ENCODE data around the gene PIK3CG.

The PIK3CG gene

GRCh38 chr7:106871793-106872571 is 6.9 kb downstream of the PIK3CG start:
- H3K9me2 ChIP-seq (replicated peaks; ENCODE audit: insufficient read depth, low read length): no peaks in the 10 kb centered on the region
- no peak overlapping the region for H2AFZ ChIP-seq (ENCODE audit: low read depth, low read length, severe bottlenecking)
- TF ChIP-seq EZH2phosphoT487 (conservative IDR thresholded peaks at IDR 0.05; ENCODE audit: low read length) (no peak), CTCF (IDR thresholded peaks at IDR 0.05; ENCODE audit: insufficient read depth, low read length, poor library complexity, severe bottlenecking) (no peak)
- H3K9me3 ChIP-seq (ENCODE audit: insufficient read depth, low read length): no peaks in the 10 kb centered on the region
- peaks cover 17% of the 10 kb centered on the region for H3F3A ChIP-seq (ENCODE audit: insufficient read depth)
- peaks cover 45% of the 10 kb centered on the region for H3K36me3 ChIP-seq (ENCODE audit: low read length)
- no peaks in the 10 kb centered on the region for H4K20me1 ChIP-seq (ENCODE audit: low read depth, low read length)
- peak overlapping the region; percentile 41 for H3K9ac ChIP-seq (ENCODE audit: low read length)
- H3K79me2 ChIP-seq (ENCODE audit: insufficient read depth, low read length): peaks cover 79% of the 10 kb centered on the region
- H3K4me3 ChIP-seq (ENCODE audit: insufficient read depth, low read length, poor library complexity, severe bottlenecking): peak overlapping the region; percentile 29
- H3K4me2 ChIP-seq (ENCODE audit: low read depth, low read length, poor library complexity, severe bottlenecking): peak overlapping the region; percentile 77
- H3K27ac ChIP-seq (ENCODE audit: low read depth, low read length): peak overlapping the region; percentile 81
- H3K27me3 ChIP-seq (ENCODE audit: low read length): no peaks in the 10 kb centered on the region

GRCh38 chr7:106872763-106873162 is 7.7 kb downstream of the PIK3CG start:
- Histone ChIP-seq H3K27ac (ENCODE audit: low read depth, low read length) (peak overlapping the region; percentile 0; the same call in 1 of the 2 replicates), H3K79me2 (ENCODE audit: insufficient read depth, low read length) (peaks cover 77% of the 10 kb centered on the region), H3K4me2 (ENCODE audit: low read depth, low read length, poor library complexity, severe bottlenecking) (peak overlapping the region; percentile 77), H3K9me2 (replicated peaks; ENCODE audit: insufficient read depth, low read length) (no peaks in the 10 kb centered on the region), H2AFZ (ENCODE audit: low read depth, low read length, severe bottlenecking) (no peak overlapping the region), H3F3A (ENCODE audit: insufficient read depth) (peaks cover 17% of the 10 kb centered on the region), H3K9ac (ENCODE audit: low read length) (peak overlapping the region; percentile 41; the same call in 1 of the 2 replicates), H3K36me3 (ENCODE audit: low read length) (peaks cover 45% of the 10 kb centered on the region), H3K4me3 (ENCODE audit: insufficient read depth, low read length, poor library complexity, severe bottlenecking) (peak overlapping the region; percentile 29), H3K9me3 (ENCODE audit: insufficient read depth, low read length) (no peaks in the 10 kb centered on the region), H3K27me3 (ENCODE audit: low read length) (no peaks in the 10 kb centered on the region), H4K20me1 (ENCODE audit: low read depth, low read length) (no peaks in the 10 kb centered on the region)
- TF ChIP-seq EZH2phosphoT487 (conservative IDR thresholded peaks at IDR 0.05; ENCODE audit: low read length) (no peak), CTCF (IDR thresholded peaks at IDR 0.05; ENCODE audit: insufficient read depth, low read length, poor library complexity, severe bottlenecking) (no peak)

DNA sequence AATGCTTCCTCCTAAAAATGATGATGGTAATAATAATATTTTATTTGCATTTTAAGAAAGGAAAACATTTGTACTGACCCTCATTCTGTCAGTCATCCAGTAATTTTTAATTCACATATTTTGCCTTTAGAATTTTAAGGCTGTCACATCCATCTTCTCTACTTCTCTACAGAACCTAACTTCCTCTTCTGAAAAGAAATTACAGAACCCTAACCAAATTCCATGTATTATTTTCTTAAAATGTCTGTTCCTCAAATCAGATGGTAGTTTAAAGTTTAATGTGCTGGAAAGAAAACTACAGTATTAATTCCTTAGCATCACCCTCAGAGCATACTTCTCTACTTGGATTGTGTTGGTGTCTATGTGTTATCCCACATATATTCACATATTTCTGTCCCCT is 9.0 kb downstream of the PIK3CG start:
- Histone ChIP-seq H4K20me1 (ENCODE audit: low read depth, low read length) (no peaks in the 10 kb centered on the region), H3K4me2 (ENCODE audit: low read depth, low read length, poor library complexity, severe bottlenecking) (no peak overlapping the region), H3K79me2 (ENCODE audit: insufficient read depth, low read length) (peaks cover 68% of the 10 kb centered on the region), H3K27me3 (ENCODE audit: low read length) (no peaks in the 10 kb centered on the region), H2AFZ (ENCODE audit: low read depth, low read length, severe bottlenecking) (no peak overlapping the region), H3K4me3 (ENCODE audit: insufficient read depth, low read length, poor library complexity, severe bottlenecking) (no peak overlapping the region), H3K9me2 (replicated peaks; ENCODE audit: insufficient read depth, low read length) (no peaks in the 10 kb centered on the region), H3K9me3 (ENCODE audit: insufficient read depth, low read length) (no peaks in the 10 kb centered on the region), H3F3A (ENCODE audit: insufficient read depth) (peaks cover 16% of the 10 kb centered on the region), H3K9ac (ENCODE audit: low read length) (no peak overlapping the region), H3K27ac (ENCODE audit: low read depth, low read length) (no peak overlapping the region), H3K36me3 (ENCODE audit: low read length) (peaks cover 53% of the 10 kb centered on the region)
- TF ChIP-seq EZH2phosphoT487 (conservative IDR thresholded peaks at IDR 0.05; ENCODE audit: low read length) (no peak), CTCF (IDR thresholded peaks at IDR 0.05; ENCODE audit: insufficient read depth, low read length, poor library complexity, severe bottlenecking) (no peak)
